HEK293 (cell line): ENCODE measurements around the gene VILL.

Source experiments
- EGR2 ChIP-seq: fragments of 450-650 bp; formaldehyde crosslinking; IDR thresholded peaks from 2 replicates; pipeline ENCODE4 v1.5.1; 2016; ENCODE audit warnings: low read depth, missing biosample characterization, missing genetic modification characterization
- MZF1 ChIP-seq: fragments of 450-650 bp; formaldehyde crosslinking; IDR thresholded peaks from 2 replicates; pipeline ENCODE4 v1.5.1; 2017; ENCODE audit warnings: missing biosample characterization, missing genetic modification characterization, borderline replicate concordance
- REPIN1 ChIP-seq: fragments of 450-650 bp; formaldehyde crosslinking; IDR thresholded peaks from 2 replicates; pipeline ENCODE4 v1.5.1; 2017; ENCODE audit warnings: missing biosample characterization, missing genetic modification characterization, low read depth
- ZBTB8A ChIP-seq: fragments of 450-650 bp; formaldehyde crosslinking; IDR thresholded peaks from 2 replicates; pipeline ENCODE4 v1.5.1; 2016; ENCODE audit warnings: missing biosample characterization, missing genetic modification characterization
- ZNF311 ChIP-seq: fragments of 450-650 bp; formaldehyde crosslinking; IDR thresholded peaks from 2 replicates; pipeline ENCODE4 v1.5.1; 2017; ENCODE audit warnings: missing biosample characterization, missing genetic modification characterization, borderline replicate concordance
- ZNF660 ChIP-seq: fragments of 450-650 bp; IDR thresholded peaks from 2 replicates; pipeline ENCODE4 v1.5.1; 2018; ENCODE audit warnings: missing biosample characterization, mild to moderate bottlenecking, missing genetic modification characterization
- TF ChIP-seq, protein P1 (sequence below): fragments of 450-650 bp; formaldehyde crosslinking; IDR thresholded peaks from 2 replicates; pipeline ENCODE4 v1.5.1; 2016; ENCODE audit warnings: missing biosample characterization, missing genetic modification characterization
- TF ChIP-seq, protein P2 (sequence below): fragments of 450-650 bp; formaldehyde crosslinking; IDR thresholded peaks from 2 replicates; pipeline ENCODE4 v1.5.1; 2016; ENCODE audit warnings: missing biosample characterization, missing genetic modification characterization

DNA sequence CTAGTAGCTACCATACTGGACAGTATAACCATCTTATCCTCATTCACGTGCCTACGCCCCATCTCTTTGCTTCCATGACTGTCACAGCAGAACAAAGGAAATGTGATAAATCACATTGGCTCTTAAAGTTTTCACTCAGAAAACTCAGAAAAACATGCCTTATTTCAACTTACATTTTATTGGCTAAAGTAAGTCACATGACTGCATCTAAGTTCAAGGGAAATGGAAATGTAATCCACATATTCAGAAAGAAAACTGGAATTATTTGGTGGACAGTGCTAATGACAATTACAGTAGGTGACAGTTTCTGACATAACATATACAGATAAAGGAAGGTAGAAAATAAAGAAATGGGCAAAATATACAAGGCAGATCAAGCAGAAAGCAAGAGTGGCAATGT, 37.4 kb upstream of the VILL start:
- no peak for TF ChIP-seq REPIN1 (tag by site-specific recombination)
- TF ChIP-seq, protein P1, sequence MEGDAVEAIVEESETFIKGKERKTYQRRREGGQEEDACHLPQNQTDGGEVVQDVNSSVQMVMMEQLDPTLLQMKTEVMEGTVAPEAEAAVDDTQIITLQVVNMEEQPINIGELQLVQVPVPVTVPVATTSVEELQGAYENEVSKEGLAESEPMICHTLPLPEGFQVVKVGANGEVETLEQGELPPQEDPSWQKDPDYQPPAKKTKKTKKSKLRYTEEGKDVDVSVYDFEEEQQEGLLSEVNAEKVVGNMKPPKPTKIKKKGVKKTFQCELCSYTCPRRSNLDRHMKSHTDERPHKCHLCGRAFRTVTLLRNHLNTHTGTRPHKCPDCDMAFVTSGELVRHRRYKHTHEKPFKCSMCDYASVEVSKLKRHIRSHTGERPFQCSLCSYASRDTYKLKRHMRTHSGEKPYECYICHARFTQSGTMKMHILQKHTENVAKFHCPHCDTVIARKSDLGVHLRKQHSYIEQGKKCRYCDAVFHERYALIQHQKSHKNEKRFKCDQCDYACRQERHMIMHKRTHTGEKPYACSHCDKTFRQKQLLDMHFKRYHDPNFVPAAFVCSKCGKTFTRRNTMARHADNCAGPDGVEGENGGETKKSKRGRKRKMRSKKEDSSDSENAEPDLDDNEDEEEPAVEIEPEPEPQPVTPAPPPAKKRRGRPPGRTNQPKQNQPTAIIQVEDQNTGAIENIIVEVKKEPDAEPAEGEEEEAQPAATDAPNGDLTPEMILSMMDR (tag by site-specific recombination): no peak
- TF ChIP-seq ZNF660 (tag by site-specific recombination): no peak
- TF ChIP-seq ZNF311 (tag by site-specific recombination): no peak
- no peak for TF ChIP-seq ZBTB8A (tag by site-specific recombination)
- TF ChIP-seq EGR2 (tag by site-specific recombination): no peak
- TF ChIP-seq, protein P2, sequence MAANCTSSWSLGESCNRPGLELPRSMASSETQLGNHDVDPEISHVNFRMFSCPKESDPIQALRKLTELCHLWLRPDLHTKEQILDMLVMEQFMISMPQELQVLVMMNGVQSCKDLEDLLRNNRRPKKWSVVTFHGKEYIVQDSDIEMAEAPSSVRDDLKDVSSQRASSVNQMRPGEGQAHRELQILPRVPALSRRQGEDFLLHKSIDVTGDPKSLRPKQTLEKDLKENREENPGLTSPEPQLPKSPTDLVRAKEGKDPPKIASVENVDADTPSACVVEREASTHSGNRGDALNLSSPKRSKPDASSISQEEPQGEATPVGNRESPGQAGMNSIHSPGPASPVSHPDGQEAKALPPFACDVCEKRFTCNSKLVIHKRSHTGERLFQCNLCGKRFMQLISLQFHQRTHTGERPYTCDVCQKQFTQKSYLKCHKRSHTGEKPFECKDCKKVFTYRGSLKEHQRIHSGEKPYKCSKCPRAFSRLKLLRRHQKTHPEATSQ (tag by site-specific recombination): no peak
- no peak for TF ChIP-seq MZF1 (tag by site-specific recombination)
